ENCODE data around the gene TMEM248. TPM values are rescaled to one million over a fixed set of nuclear protein-coding genes. Genes with fewer than 3 reads are reported as not detected.

TMEM248 gene, protein sequence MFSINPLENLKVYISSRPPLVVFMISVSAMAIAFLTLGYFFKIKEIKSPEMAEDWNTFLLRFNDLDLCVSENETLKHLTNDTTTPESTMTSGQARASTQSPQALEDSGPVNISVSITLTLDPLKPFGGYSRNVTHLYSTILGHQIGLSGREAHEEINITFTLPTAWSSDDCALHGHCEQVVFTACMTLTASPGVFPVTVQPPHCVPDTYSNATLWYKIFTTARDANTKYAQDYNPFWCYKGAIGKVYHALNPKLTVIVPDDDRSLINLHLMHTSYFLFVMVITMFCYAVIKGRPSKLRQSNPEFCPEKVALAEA
- total RNA-seq = 71.5 and 113 TPM in 2 replicates

DNA sequence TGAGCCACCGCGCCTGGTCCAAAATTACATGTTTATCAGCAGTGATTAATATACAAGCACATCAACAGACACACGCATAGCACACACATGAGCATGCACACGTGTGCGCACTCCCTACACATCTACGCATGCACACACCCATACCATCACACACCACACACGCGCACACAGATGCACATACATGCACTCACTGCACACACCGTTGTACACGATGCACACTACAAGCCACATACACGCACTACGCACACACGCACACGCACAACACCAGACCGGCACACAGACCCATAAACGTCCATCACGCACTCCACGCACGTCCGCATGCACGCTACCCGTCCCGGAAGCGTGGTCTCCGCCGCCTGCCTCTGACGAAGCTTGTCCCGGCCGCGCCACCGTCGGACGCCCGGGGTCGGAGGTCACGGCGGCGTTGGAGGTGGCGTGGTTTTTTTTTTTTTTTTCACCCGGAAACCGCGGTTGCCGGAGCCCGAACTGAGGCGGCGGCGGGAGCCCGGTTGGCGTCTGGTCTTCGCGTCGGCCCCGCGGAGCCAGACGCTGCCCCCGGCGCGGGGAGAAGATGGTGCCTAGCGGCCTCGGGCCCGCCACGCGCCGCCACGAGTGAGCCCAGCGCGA, at the start of gene TMEM248:
TMEM248 (plus strand) TSS at position 457 of the 627 bp plus-strand sequence. CDS start 20,641 bp downstream, outside the sequence.

DNA sequence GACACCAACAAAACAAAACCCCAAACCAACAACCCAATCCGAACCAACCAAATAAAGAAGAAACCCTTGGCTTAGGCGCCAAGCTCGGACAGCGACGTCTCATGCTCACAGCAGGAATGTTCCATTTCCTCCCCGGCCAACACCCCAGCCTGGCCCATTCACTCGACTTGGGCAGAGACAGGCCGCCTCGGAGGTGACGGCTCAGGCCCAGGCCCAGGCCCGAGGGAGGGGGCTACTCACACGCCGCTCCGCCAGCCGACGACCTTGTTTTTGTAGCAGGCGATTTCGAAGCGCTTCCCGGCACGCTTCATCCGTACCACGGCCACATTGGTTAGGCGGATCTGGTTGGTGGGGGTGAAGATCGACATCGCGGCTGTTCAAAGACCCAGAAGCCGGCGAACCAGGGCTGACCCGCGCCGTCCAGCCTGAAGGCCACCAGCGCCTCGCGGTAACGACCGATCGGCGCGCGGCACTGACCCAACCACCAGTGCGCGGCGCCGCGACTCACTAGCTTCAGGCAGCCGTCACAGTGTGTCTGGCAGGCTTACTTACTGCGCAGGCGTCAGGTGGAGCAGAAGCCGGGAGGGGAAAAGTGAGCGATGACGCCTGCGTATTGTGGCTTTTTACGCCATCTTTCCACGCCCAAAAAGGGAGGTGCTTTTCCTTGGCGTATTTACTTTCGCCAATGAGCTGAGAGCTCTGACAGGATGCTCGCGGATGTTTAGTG, 74.2 kb downstream of the TMEM248 start, which contains the start of gene SBDS:
SBDS (minus strand) TSS at position 537 of the 727 bp plus-strand sequence; CDS start at position 368, 169 bp downstream.

DNA sequence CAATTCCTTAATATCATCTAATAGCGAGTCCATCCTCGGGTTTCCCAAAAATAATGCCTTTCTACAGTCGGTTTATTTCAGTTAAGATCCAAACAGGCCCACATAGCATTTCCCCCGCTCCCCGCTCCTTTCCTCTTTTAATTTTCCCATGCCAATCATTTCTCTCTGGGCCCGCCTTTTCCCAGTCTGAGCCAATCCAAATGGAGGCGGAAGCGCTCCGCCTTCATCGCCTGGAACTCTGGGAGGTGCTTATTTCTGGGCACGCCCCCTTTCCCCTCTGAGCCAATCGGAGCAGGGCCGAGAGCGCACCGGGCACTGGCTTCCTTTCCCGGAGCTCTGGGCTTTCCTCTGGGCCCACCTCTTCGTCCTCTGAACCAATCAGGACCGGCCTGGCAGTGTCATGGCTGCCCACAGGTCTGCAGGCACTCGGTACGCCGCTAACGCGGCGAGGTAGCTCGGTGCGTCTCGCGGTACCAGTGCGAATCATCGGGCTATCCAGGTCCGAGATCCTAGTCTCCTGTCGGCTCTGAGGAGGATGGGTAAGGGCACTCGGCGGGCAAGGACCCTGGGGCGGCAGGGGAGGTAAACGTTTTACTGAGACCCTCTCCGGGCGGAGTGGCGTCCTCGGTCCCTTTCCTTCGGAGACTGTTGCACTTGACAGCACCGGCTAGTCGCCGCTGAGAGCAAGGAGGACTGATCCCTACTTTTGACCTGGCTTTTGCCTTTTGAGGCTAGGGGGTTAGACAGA, 75.6 kb downstream of the TMEM248 start, which contains the start of gene TYW1:
TYW1 (plus strand) TSS at position 390 of the 748 bp plus-strand sequence; CDS start at position 536, 146 bp downstream.

Small RNAs within 50 kb of the gene (small RNA-seq; reads per million reads assigned to genes)
- not detected for gene RF00017
- gene RN7SL43P = not detected
- gene RNU6-1254P = not detected

Other genes with a start within 250 kb of the TMEM248 start
- gene RABGEF1, start 180.5 kb upstream of the TMEM248 start, total RNA-seq = 64.8 and 99.3 TPM in 2 replicates
- gene SBDS, start 74.4 kb downstream of the TMEM248 start, total RNA-seq = 57.3 and 68.4 TPM in 2 replicates
- gene TYW1, start 75.6 kb downstream of the TMEM248 start, total RNA-seq = 8.6 and 8.9 TPM in 2 replicates